Uterus (tissue), 4 donors: ENCODE measurements around the gene COL28A1. TPM values are rescaled to one million over a fixed set of nuclear protein-coding genes. Genes with fewer than 3 reads are reported as not detected.

Experiments used
- DNase-seq, 2 donors: peaks; one replicate each; pipeline ENCODE4 v3.0.0-alpha.2; 2019 to 2020
- H3K27ac ChIP-seq, 2 donors: fragments of 200-600 bp; sonication (generic); 1 replicate in 1 of 2; 2 replicates in 1 of 2; pipeline ENCODE4 v1.5.1; 2016 to 2018
- H3K27me3 ChIP-seq, 2 donors: fragments of 200-600 bp; sonication (generic); one replicate each; pipeline ENCODE4 v1.5.1; 2018 to 2019; ENCODE audit warnings: control low read depth in 1 of 2
- H3K36me3 ChIP-seq, 2 donors: fragments of 200-600 bp; sonication (generic); one replicate each; pipeline ENCODE4 v1.5.1; 2019; ENCODE audit warnings: control low read depth in 1 of 2
- H3K4me1 ChIP-seq, 2 donors: fragments of 200-600 bp; sonication (generic); one replicate each; pipeline ENCODE4 v1.5.1; 2018 to 2019; ENCODE audit warnings: control low read depth in 1 of 2
- H3K4me3 ChIP-seq, 2 donors: fragments of 200-600 bp; sonication (generic); 1 replicate in 1 of 2; 2 replicates in 1 of 2; pipeline ENCODE4 v1.5.1; 2018 to 2019; ENCODE audit warnings: mild to moderate bottlenecking in 1 of 2
- H3K9me3 ChIP-seq, 2 donors: fragments of 200-600 bp; sonication (generic); one replicate each; pipeline ENCODE4 v1.5.1; 2019; ENCODE audit warnings: control low read depth in 1 of 2
- POLR2A ChIP-seq, 2 donors: fragments of 450-650 bp; IDR thresholded peaks; one replicate each; pipeline ENCODE4 v1.6.1; 2016; ENCODE audit warnings: antibody characterized with exemption in 2 of 2, mild to moderate bottlenecking in 1 of 2, moderate library complexity in 1 of 2
- intact Hi-C: fragments of 100-400 bp; cut with DNase I; formaldehyde crosslinking; loops from one replicate; pipeline ENCODE4 v1.15.1; 2023; ENCODE audit warnings: low total_unique reads
- total RNA-seq, 4 donors: library from RNA; depleted of rRNA in 3 of 4; stranded (reverse); fragments of >200 nt in 3 of 4; gene quantifications; one replicate each; pipeline versions ENCODE4 v1.1.0 to v1.2.4, GENCODE V29; 2014 to 2023
- TF ChIP-seq, protein P1 (sequence below), 4 experiments: fragments of 200-600 bp in 2 of 4; fragments of 450-650 bp in 2 of 4; sonication (generic) in 2 of 4; IDR thresholded peaks; one replicate each; pipeline ENCODE4 v1.5.1; 2016 to 2019; ENCODE audit warnings: antibody characterized with exemption in 4 of 4, mild to moderate bottlenecking in 2 of 4, moderate library complexity in 1 of 4
- donor health status: DM: yes; HTN: yes; CAD: no.

COL28A1 gene
- total RNA-seq, 4 donors from 2014 or later, result 0.26 to 6.8 (median 1.7) TPM

DNA sequence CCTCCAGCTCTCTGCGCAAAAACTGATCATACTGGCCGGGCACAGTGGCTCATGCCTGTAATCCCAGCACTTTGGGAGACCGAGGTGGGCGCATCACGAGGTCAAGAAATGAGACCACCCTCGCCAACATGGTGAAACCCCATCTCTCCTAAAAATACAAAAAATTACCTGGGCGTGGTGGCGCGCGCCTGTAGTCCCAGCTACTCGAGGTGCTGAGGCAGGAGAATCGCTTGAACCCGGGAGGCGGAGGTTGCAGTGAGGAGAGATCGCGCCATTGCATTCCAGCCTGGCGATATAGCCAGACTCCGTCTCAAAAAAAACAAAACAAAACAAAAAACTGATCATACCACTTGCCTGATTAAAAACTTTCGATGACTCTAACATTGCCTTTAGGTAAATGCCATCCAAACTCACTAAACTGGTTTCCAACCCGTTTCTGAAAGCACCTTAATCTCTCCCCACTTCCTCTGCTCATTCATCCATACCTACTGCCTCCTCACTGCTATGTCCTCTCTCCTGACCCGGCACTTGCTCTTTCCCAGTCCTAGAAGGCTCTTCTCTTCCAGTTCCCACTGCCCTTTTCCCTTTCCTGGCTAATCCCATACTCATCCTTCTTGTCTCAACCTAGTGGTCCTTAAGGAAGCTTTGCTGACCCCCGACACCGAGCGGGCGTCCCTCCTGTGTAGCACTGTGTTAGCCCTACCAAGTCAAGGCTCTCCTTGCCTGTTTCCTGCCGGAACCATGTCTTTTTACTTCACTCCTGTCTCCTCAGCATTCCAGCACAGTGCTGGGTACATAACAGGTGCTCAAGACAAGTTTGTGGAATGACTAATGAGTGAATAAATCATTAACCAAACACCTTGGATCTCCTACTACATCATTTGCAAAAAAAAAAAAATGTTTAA, 30.3 kb upstream of the COL28A1 start:
- TF ChIP-seq, protein P1, sequence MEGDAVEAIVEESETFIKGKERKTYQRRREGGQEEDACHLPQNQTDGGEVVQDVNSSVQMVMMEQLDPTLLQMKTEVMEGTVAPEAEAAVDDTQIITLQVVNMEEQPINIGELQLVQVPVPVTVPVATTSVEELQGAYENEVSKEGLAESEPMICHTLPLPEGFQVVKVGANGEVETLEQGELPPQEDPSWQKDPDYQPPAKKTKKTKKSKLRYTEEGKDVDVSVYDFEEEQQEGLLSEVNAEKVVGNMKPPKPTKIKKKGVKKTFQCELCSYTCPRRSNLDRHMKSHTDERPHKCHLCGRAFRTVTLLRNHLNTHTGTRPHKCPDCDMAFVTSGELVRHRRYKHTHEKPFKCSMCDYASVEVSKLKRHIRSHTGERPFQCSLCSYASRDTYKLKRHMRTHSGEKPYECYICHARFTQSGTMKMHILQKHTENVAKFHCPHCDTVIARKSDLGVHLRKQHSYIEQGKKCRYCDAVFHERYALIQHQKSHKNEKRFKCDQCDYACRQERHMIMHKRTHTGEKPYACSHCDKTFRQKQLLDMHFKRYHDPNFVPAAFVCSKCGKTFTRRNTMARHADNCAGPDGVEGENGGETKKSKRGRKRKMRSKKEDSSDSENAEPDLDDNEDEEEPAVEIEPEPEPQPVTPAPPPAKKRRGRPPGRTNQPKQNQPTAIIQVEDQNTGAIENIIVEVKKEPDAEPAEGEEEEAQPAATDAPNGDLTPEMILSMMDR (IDR thresholded peaks at IDR 0.05), result no peak
- no peak for TF ChIP-seq POLR2A (IDR thresholded peaks at IDR 0.05)
- H3K9me3 ChIP-seq, result no peaks in the 10 kb centered on the region
- intact Hi-C loops, result no loop called here
- H3K4me3 ChIP-seq, result peak overlapping the region; percentile 47 to 88
- no peak for DNase-seq
- peaks cover 0 to 9% of the 10 kb centered on the region in 2 donors for H3K4me1 ChIP-seq
- peak overlapping the region; percentile 89 to 90 for H3K27ac ChIP-seq
- H3K36me3 ChIP-seq, result no peaks in the 10 kb centered on the region
- no peaks in the 10 kb centered on the region for H3K27me3 ChIP-seq

DNA sequence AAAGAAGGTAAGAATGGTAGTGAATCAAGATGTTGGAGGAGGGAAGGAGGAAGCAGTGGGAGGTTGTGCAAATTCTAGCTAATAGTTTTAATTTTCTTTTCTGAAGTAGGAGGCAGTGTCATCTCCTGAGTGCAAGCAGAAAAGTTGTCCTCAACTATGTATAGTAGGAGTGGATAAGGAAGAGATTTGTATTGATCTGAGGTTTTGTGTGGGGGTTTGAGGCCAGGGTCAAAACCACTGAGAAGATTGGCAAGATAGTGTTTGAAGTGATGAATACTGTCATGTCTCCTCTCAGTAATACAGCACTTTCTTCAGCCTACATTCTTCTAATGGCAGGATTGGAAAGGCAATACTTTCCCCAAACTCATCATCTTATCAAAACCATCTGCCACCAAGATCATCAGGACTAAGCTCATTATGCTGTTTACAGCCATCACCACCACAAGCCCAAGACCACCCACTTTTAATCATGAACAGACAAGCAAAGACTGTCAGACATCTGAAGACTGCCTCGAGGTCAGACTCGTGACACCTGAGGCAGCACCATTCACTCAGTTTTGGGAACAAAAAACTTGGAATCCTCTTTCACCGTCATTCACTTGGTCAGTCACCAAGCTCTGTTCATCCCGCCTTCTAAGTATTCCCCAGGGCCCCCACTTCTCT, 29.5 kb upstream of the COL28A1 start:
- intact Hi-C loops, result no loop called here
- TF ChIP-seq, protein P1 (IDR thresholded peaks at IDR 0.05), result no peak
- no peak for TF ChIP-seq POLR2A (IDR thresholded peaks at IDR 0.05)

DNA sequence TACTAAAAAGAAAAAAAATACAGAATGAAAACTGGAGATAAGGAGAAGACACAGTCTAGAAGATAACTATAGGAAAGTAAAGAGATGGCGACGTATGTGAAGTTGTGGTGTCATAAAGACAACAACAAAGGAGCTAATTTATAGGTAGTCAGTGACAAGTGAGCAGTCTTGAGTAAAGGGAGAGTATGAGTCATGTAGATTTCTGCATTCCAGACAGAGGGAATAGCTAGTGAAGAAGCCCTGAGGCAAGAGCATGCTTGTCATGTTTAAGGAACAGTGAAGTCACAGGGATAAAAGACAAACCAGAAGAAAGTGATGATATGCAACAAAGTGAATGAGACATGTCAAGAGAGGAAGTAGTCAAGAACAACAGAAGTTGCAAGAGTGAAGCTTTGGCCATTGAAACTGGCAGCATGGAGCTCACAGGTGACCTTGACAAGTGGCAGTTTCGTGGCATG, 28.7 kb upstream of the COL28A1 start:
- DNase-seq, result no peak
- Histone ChIP-seq H3K4me1 (peaks cover 0 to 9% of the 10 kb centered on the region in 2 donors), H3K27me3 (no peaks in the 10 kb centered on the region), H3K27ac (no peak overlapping the region), H3K9me3 (no peaks in the 10 kb centered on the region), H3K4me3 (no peak overlapping the region), H3K36me3 (no peaks in the 10 kb centered on the region)
- intact Hi-C loops, result no loop called here
- TF ChIP-seq, protein P1 (IDR thresholded peaks at IDR 0.05), result no peak
- no peak for TF ChIP-seq POLR2A (IDR thresholded peaks at IDR 0.05)

More for the DNA sequence above, 29.5 kb upstream of the COL28A1 start:
- DNase-seq, result no peak
- H3K36me3 ChIP-seq, result no peaks in the 10 kb centered on the region
- H3K27ac ChIP-seq, result no peak overlapping the region
- no peaks in the 10 kb centered on the region for H3K27me3 ChIP-seq
- H3K9me3 ChIP-seq, result no peaks in the 10 kb centered on the region
- H3K4me3 ChIP-seq, result no peak overlapping the region
- peaks cover 0 to 9% of the 10 kb centered on the region in 2 donors for H3K4me1 ChIP-seq

DNA sequence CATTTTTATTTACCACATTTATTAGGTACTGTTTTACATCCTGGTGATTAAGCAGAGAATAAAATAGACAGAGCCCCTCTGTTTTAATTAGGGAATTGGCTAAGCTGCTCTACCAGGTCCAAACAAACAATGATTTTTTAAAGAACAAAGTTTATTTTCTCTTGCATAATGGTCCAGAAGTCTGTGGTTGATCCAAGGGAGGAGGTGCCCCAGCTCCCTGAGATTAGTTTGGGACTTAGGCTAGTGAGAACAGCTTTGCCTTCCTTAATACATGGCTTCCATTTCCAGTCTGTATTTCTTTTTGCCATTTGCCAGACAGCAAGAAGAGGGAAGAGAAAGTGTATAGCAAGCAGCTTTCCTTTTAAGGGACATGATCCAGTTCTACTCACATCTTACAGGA, 28.1 kb upstream of the COL28A1 start:
- Histone ChIP-seq H3K27me3 (no peaks in the 10 kb centered on the region), H3K4me3 (no peak overlapping the region), H3K36me3 (no peaks in the 10 kb centered on the region), H3K4me1 (peaks cover 0 to 9% of the 10 kb centered on the region in 2 donors), H3K27ac (no peak overlapping the region), H3K9me3 (no peaks in the 10 kb centered on the region)
- DNase-seq, result no peak
- TF ChIP-seq POLR2A (IDR thresholded peaks at IDR 0.05), result no peak
- TF ChIP-seq, protein P1 (IDR thresholded peaks at IDR 0.05), result no peak
- intact Hi-C loops, result no loop called here

DNA sequence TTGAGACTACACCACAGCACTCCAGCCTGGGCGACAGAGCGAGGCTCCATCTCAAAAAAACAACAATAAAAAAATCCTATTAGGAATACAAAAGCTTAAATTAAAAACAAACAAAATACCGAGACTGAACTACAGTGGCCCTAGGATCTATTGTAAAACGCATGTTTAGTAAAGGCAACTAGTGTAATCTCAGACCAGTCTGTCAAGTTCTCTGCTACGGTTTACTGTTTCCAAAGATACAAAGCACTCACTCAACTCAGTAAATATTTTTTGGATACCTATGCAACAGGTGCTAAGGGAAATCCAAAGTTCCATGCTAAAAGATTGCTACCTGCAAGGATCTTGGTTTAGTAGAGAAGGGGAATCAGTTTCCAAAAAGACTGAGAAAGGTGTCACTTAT, 27.6 kb upstream of the COL28A1 start:
- H3K27ac ChIP-seq, result no peak overlapping the region
- TF ChIP-seq, protein P1 (IDR thresholded peaks at IDR 0.05), result no peak
- no peak for TF ChIP-seq POLR2A (IDR thresholded peaks at IDR 0.05)
- H3K4me1 ChIP-seq, result peaks cover 0 to 8% of the 10 kb centered on the region in 2 donors
- intact Hi-C loops, result no loop called here
- H3K9me3 ChIP-seq, result no peaks in the 10 kb centered on the region
- H3K27me3 ChIP-seq, result no peaks in the 10 kb centered on the region
- no peak overlapping the region for H3K4me3 ChIP-seq
- no peak for DNase-seq
- H3K36me3 ChIP-seq, result no peaks in the 10 kb centered on the region
